PC-3 (cell line): ENCODE measurements around the gene KLHL6. TPM values are rescaled to one million over a fixed set of nuclear protein-coding genes. Genes with fewer than 3 reads are reported as not detected.

ENCODE experiments used
- ATAC-seq: fragments of 200-7000 bp; cut with Tn5 transposase; 2 replicates; pipeline ENCODE4 v1.9.1; 2020; ENCODE audit warnings: mild to moderate bottlenecking, moderate library complexity
- BruUV-seq: library from RNA; stranded (reverse); fragments of 400-500 nt; replicated peaks from 2 replicates; lab custom pipeline; 2021; lab: Mats Ljungman, UMichigan
- CTCF ChIA-PET: fragments of 300-600 bp; sonication (Branson Sonifier 250); formaldehyde crosslinking; loops from one replicate; lab custom pipeline; 2022; ENCODE audit warnings: antibody characterized with exemption; lab: Charles Lee
- POLR2A ChIA-PET: fragments of 300-600 bp; sonication (Branson Sonifier 250); formaldehyde crosslinking; loops from one replicate; lab custom pipeline; 2022; ENCODE audit warnings: antibody characterized with exemption; ENCODE audit not compliant: unreplicated experiment; lab: Charles Lee
- DNase-seq: peaks from one replicate; pipeline ENCODE4 v3.0.0-alpha.2; 2015
- H2AFZ ChIP-seq: fragments of 300-600 bp; sonication (generic); 2 replicates; pipeline ENCODE4 v1.6.0; 2016; ENCODE audit warnings: antibody characterized with exemption, low read length
- H3F3A ChIP-seq: fragments of 300-600 bp; sonication (generic); one replicate; pipeline ENCODE4 v1.6.0; 2017; ENCODE audit warnings: antibody characterized with exemption, low read length, control low read depth, mild to moderate bottlenecking; ENCODE audit not compliant: unreplicated experiment
- H3K27ac ChIP-seq: fragments of 300-600 bp; sonication (generic); 2 replicates; pipeline ENCODE4 v1.5.1; 2016; ENCODE audit warnings: mild to moderate bottlenecking, low read length
- H3K27me3 ChIP-seq: fragments of 300-600 bp; sonication (generic); 2 replicates; pipeline ENCODE4 v1.6.1; 2016; ENCODE audit warnings: low read length, mixed read lengths
- H3K36me3 ChIP-seq: fragments of 300-600 bp; sonication (generic); 2 replicates; pipeline ENCODE4 v1.6.1; 2016; ENCODE audit warnings: low read depth, mixed run types, low read length, mixed read lengths
- H3K4me1 ChIP-seq: fragments of 300-600 bp; sonication (generic); 2 replicates; pipeline ENCODE4 v1.5.1; 2016; ENCODE audit warnings: low read length; ENCODE audit not compliant: insufficient read depth
- H3K4me2 ChIP-seq: fragments of 300-600 bp; sonication (generic); 2 replicates; pipeline ENCODE4 v1.6.0; 2016; ENCODE audit warnings: low read length
- H3K4me3 ChIP-seq: fragments of 300-600 bp; sonication (generic); 2 replicates; pipeline ENCODE4 v1.5.1; 2016; ENCODE audit warnings: mild to moderate bottlenecking, low read length, mixed read lengths
- H3K79me2 ChIP-seq: fragments of 300-600 bp; sonication (generic); 2 replicates; pipeline ENCODE4 v1.6.1; 2017; ENCODE audit warnings: low read length, mixed read lengths
- H3K9ac ChIP-seq: fragments of 300-600 bp; sonication (generic); 2 replicates; pipeline ENCODE4 v1.6.0; 2016; ENCODE audit warnings: mild to moderate bottlenecking, low read length
- H3K9me2 ChIP-seq: fragments of 300-600 bp; sonication (generic); replicated peaks from 2 replicates; pipeline ENCODE4 v1.6.1; 2016; ENCODE audit warnings: mixed run types, low read length, mixed read lengths
- H3K9me3 ChIP-seq: fragments of 300-600 bp; sonication (generic); 2 replicates; pipeline ENCODE4 v1.6.1; 2016; ENCODE audit warnings: low read length, mixed read lengths
- H4K20me1 ChIP-seq: fragments of 300-600 bp; sonication (generic); 2 replicates; pipeline ENCODE4 v1.6.1; 2016; ENCODE audit warnings: low read length, mixed read lengths
- EZH2 ChIP-seq: fragments of 300-600 bp; sonication (generic); IDR thresholded peaks from one replicate; pipeline ENCODE4 v1.6.1; 2017; ENCODE audit warnings: antibody characterized with exemption, mild to moderate bottlenecking, low read length; ENCODE audit not compliant: unreplicated experiment
- EZH2phosphoT487 ChIP-seq: fragments of 300-600 bp; sonication (generic); IDR thresholded peaks from 2 replicates; pipeline ENCODE4 v1.6.1; 2018; ENCODE audit warnings: mild to moderate bottlenecking, antibody characterized with exemption, low read length, borderline replicate concordance
- intact Hi-C: fragments of 100-400 bp; cut with micrococcal nuclease; formaldehyde crosslinking; loops from 2 replicates; pipeline ENCODE4 v1.9.0; 2023
- total RNA-seq: library from RNA; depleted of rRNA; stranded (reverse); fragments of >200 nt; gene quantifications from 2 replicates; pipeline ENCODE4 v1.2.3, GENCODE V29; 2014
- TF ChIP-seq, protein P1 (sequence below): fragments of 300-600 bp; sonication (generic); conservative IDR thresholded peaks from 2 replicates; pipeline ENCODE4 v1.5.1; 2017; ENCODE audit warnings: antibody characterized with exemption, low read depth, mild to moderate bottlenecking, low read length

Gene KLHL6
- total RNA-seq, 1 experiment from 2014 or later: not detected

DNA sequence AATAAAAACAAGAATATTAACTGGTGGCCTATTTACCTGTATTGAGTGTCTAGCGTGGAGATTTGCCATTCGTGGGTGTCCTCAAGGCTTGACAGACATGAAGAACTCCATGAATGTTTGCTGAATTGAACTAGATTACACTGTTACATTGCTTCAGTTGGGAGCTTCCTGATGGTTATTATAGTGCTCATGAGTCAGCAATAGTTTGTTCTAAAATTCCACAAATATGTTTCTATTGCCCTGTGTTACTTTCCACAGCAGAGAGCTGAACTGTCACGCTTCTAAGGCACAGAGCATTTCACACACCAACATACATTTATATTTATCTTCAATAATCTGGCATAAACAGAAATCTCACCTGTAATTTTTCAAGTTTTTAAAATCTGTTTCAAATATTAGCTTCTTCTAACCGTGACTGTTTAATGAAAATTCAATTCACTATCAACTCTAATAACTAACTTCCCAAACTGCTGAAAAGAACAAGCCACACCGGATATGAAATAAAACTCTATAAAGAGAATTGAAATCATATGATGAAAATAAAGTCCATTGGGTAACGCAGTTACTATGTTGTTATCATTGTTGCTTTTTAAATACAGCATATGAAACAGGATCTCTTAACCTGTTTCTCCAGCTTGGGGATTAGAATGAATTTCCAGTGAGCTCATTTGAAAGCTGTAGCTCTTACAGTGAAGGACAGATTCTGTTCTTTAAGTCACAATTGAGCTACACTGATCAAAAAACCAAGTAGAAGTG, 65.9 kb downstream of the KLHL6 start:
- no peaks in the 10 kb centered on the region for H3K9me2 ChIP-seq
- H4K20me1 ChIP-seq: no peaks in the 10 kb centered on the region
- no peaks in the 10 kb centered on the region for H3K36me3 ChIP-seq
- DNase-seq (peak; percentile 27), ATAC-seq (peak; percentile 72)
- H3K4me3 ChIP-seq: no peak overlapping the region
- intact Hi-C loops: loop anchor here (2.0 kb wide), 1 partner anchor 13 kb away; no protein-coding TSS in a partner anchor
- peaks cover 26% of the 10 kb centered on the region for H3K4me1 ChIP-seq
- BruUV-seq: no TSS peak
- H3K9me3 ChIP-seq: no peaks in the 10 kb centered on the region
- no peaks in the 10 kb centered on the region for H3F3A ChIP-seq
- no peaks in the 10 kb centered on the region for H3K79me2 ChIP-seq
- H3K4me2 ChIP-seq: peak overlapping the region; percentile 2; the same call in 1 of the 2 replicates
- no peak overlapping the region for H3K9ac ChIP-seq
- no peaks in the 10 kb centered on the region for H3K27me3 ChIP-seq
- ChIA-PET CTCF (no interaction called here), POLR2A (interaction anchor here (0.5 to 0.8 kb wide), 3 partner anchors 32 to 59 kb away, joined by 3 to 10 read pairs (median 3); no protein-coding TSS in a partner anchor)
- TF ChIP-seq EZH2phosphoT487 (no peak), EZH2 (no peak)
- TF ChIP-seq, protein P1, sequence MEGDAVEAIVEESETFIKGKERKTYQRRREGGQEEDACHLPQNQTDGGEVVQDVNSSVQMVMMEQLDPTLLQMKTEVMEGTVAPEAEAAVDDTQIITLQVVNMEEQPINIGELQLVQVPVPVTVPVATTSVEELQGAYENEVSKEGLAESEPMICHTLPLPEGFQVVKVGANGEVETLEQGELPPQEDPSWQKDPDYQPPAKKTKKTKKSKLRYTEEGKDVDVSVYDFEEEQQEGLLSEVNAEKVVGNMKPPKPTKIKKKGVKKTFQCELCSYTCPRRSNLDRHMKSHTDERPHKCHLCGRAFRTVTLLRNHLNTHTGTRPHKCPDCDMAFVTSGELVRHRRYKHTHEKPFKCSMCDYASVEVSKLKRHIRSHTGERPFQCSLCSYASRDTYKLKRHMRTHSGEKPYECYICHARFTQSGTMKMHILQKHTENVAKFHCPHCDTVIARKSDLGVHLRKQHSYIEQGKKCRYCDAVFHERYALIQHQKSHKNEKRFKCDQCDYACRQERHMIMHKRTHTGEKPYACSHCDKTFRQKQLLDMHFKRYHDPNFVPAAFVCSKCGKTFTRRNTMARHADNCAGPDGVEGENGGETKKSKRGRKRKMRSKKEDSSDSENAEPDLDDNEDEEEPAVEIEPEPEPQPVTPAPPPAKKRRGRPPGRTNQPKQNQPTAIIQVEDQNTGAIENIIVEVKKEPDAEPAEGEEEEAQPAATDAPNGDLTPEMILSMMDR: no peak
- H2AFZ ChIP-seq: peak overlapping the region; percentile 43; the same call in 1 of the 2 replicates
- H3K27ac ChIP-seq: no peak overlapping the region

DNA sequence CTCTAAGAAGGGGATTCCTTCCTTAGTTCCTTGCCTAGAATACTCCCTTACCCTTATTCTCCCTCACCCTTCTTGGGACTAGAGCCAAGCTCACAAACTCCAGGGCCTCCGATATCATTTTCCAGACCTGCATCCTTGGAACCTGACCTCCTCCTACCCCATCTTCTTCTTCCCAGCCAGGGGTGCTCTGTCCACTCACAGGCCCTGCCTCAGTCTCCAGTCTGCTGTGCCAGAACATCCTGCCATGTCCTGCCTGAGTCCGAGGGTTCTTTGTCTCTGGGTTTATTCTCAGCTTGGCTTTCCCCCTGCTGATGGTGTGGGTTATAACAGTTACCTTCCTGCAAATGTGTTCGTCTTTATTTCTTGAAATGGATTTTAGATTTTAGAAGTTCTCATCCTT, 67.2 kb downstream of the KLHL6 start:
- ATAC-seq: no peak

More for the DNA sequence above, 67.2 kb downstream of the KLHL6 start:
- H3K4me3 ChIP-seq: no peak overlapping the region
- H3K9me3 ChIP-seq: no peaks in the 10 kb centered on the region
- no peaks in the 10 kb centered on the region for H3K79me2 ChIP-seq
- H3K4me1 ChIP-seq: peaks cover 30% of the 10 kb centered on the region
- H3K36me3 ChIP-seq: no peaks in the 10 kb centered on the region
- no peak overlapping the region for H3K9ac ChIP-seq
- no peak for DNase-seq
- H3F3A ChIP-seq: no peaks in the 10 kb centered on the region
- no peak overlapping the region for H3K27ac ChIP-seq
- H4K20me1 ChIP-seq: no peaks in the 10 kb centered on the region
- no peaks in the 10 kb centered on the region for H3K9me2 ChIP-seq
- H3K27me3 ChIP-seq: no peaks in the 10 kb centered on the region
- H2AFZ ChIP-seq: no peak overlapping the region
- BruUV-seq: no TSS peak
- TF ChIP-seq, protein P1: no peak
- TF ChIP-seq EZH2: no peak
- no peak for TF ChIP-seq EZH2phosphoT487
- intact Hi-C loops: no loop called here
- CTCF ChIA-PET: no interaction called here
- POLR2A ChIA-PET: interaction anchor here (0.8 kb wide), 1 partner anchor 31 kb away, joined by 3 read pairs; no protein-coding TSS in a partner anchor
- no peak overlapping the region for H3K4me2 ChIP-seq
